Astrocyte (in vitro differentiated cells and primary cell): ENCODE measurements around the gene SH2B2.
"Not testable (repeated sequence)": the region's sequence is repeated elsewhere in the genome, so short reads cannot be mapped to it uniquely, and the experiment has no call there.

Source experiments
- EZH2 ChIP-seq: IDR thresholded peaks from 2 replicates; pipeline ENCODE4 v1.6.1; 2012; ENCODE audit warnings: mild to moderate bottlenecking, low read length, inconsistent platforms; ENCODE audit not compliant: insufficient read depth
- TF ChIP-seq, protein P1 (sequence below): IDR thresholded peaks from 2 replicates; pipeline ENCODE4 v1.5.1; 2011; ENCODE audit warnings: low read depth, mild to moderate bottlenecking, inconsistent platforms, low read length, moderate library complexity; ENCODE audit not compliant: insufficient read depth

DNA sequence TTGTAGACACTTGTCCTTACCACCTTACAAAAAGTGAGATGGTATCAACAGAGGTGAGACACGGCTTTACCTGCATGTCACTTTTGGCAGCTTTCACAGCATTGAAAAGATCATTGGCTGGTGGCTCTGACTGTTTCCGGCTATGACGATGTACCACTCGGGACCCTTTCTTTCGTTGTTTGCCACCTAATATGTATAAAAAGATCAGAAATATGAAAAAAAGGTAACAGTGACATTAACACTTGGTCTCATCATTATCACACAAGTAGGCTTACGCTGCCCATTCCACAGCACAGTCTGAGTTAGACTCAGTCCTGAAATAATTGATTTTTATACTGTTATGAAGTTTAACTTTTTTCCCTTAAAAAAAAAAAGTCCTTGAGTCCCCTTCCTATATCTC lies 40.5 kb downstream of the SH2B2 start:
- TF ChIP-seq, protein P1, sequence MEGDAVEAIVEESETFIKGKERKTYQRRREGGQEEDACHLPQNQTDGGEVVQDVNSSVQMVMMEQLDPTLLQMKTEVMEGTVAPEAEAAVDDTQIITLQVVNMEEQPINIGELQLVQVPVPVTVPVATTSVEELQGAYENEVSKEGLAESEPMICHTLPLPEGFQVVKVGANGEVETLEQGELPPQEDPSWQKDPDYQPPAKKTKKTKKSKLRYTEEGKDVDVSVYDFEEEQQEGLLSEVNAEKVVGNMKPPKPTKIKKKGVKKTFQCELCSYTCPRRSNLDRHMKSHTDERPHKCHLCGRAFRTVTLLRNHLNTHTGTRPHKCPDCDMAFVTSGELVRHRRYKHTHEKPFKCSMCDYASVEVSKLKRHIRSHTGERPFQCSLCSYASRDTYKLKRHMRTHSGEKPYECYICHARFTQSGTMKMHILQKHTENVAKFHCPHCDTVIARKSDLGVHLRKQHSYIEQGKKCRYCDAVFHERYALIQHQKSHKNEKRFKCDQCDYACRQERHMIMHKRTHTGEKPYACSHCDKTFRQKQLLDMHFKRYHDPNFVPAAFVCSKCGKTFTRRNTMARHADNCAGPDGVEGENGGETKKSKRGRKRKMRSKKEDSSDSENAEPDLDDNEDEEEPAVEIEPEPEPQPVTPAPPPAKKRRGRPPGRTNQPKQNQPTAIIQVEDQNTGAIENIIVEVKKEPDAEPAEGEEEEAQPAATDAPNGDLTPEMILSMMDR: not testable (repeated sequence)
- TF ChIP-seq EZH2: not testable (repeated sequence)
